T-cell (primary cell): Measurements from ENCODE around the gene TNP1. TPM values are rescaled to one million over a fixed set of nuclear protein-coding genes. Genes with fewer than 3 reads are reported as not detected.

ENCODE experiments used
- ATAC-seq, 4 experiments: fragments of 200-7000 bp in 3 of 4; fragments of 150-1000 bp in 1 of 4; cut with Tn5 transposase; replicated peaks in 1 of 4; 1 replicate in 3 of 4; 2 replicates in 1 of 4; pipeline ENCODE4 v1.10.0; 2021; ENCODE audit warnings: moderate library complexity in 3 of 4, mild to moderate bottlenecking in 2 of 4, moderate number of reproducible peaks in 1 of 4
- CTCF ChIA-PET, 2 donors: fragments of 300-600 bp; sonication (Branson Sonifier 250); formaldehyde crosslinking; loops; one replicate each; lab custom pipeline; 2022; ENCODE audit warnings: antibody characterized with exemption in 2 of 2; lab: Charles Lee
- POLR2A ChIA-PET, 2 donors: fragments of 300-600 bp; sonication (Branson Sonifier 250); formaldehyde crosslinking; loops; one replicate each; lab custom pipeline; 2022; ENCODE audit warnings: antibody characterized with exemption in 2 of 2; lab: Charles Lee
- DNase-seq, 35 experiments: peaks; one replicate each; pipeline versions ENCODE4 v3.0.0 to v3.0.0-alpha.2; 2013 to 2023
- H3K27ac ChIP-seq: one replicate; pipeline ENCODE4 v1.5.1; 2013; ENCODE audit warnings: low read length
- H3K27me3 ChIP-seq, 2 experiments: replicated peaks in 1 of 2; 1 replicate in 1 of 2; 2 replicates in 1 of 2; pipeline versions ENCODE4 v1.6.1 to v1.7.0; 2013; ENCODE audit warnings: low read length in 1 of 2, mixed read lengths in 1 of 2; ENCODE audit not compliant: control insufficient read depth in 2 of 2, insufficient read depth in 2 of 2; ENCODE audit errors: extremely low read depth in 1 of 2
- H3K36me3 ChIP-seq, 2 donors: 1 replicate in 1 of 2; 2 replicates in 1 of 2; pipeline versions ENCODE4 v1.6.1 to v1.7.0; 2013; ENCODE audit warnings: low read length in 1 of 2; ENCODE audit not compliant: control insufficient read depth in 2 of 2, insufficient read depth in 1 of 2; ENCODE audit errors: extremely low read depth in 1 of 2
- H3K4me1 ChIP-seq, 2 experiments: 1 replicate in 1 of 2; 2 replicates in 1 of 2; pipeline versions ENCODE4 v1.6.1 to v1.7.0; 2013; ENCODE audit warnings: low read length in 2 of 2, mixed read lengths in 1 of 2; ENCODE audit not compliant: insufficient read depth in 2 of 2, control insufficient read depth in 1 of 2; ENCODE audit errors: extremely low read depth in 1 of 2
- H3K4me3 ChIP-seq, 2 donors: 1 replicate in 1 of 2; 2 replicates in 1 of 2; pipeline versions ENCODE4 v1.5.1 to v1.7.0; 2013; ENCODE audit warnings: mild to moderate bottlenecking in 2 of 2, low read length in 1 of 2, moderate library complexity in 1 of 2; ENCODE audit not compliant: control insufficient read depth in 1 of 2; ENCODE audit errors: extremely low read depth in 1 of 2
- H3K9me3 ChIP-seq: 2 replicates; pipeline ENCODE4 v1.7.0; 2013
- H3K27ac Mint-ChIP-seq, 2 donors: one replicate each; pipeline ENCODE4 v1.8.0; 2020 to 2021; ENCODE audit warnings: mild to moderate bottlenecking in 2 of 2, mixed read lengths in 2 of 2
- H3K27me3 Mint-ChIP-seq, 2 donors: one replicate each; pipeline ENCODE4 v1.8.0; 2021 to 2022; ENCODE audit warnings: mixed read lengths in 2 of 2
- H3K36me3 Mint-ChIP-seq: one replicate; pipeline ENCODE4 v1.8.0; 2021; ENCODE audit warnings: mixed read lengths
- H3K4me1 Mint-ChIP-seq, 3 donors: one replicate each; pipeline ENCODE4 v1.8.0; 2020 to 2022; ENCODE audit warnings: mixed read lengths in 3 of 3, mild to moderate bottlenecking in 1 of 3
- H3K4me3 Mint-ChIP-seq, 3 donors: one replicate each; pipeline ENCODE4 v1.8.0; 2020 to 2022; ENCODE audit warnings: mild to moderate bottlenecking in 3 of 3, mixed read lengths in 3 of 3, moderate library complexity in 3 of 3
- H3K9me3 Mint-ChIP-seq, 3 donors: one replicate each; pipeline ENCODE4 v1.8.0; 2020 to 2022; ENCODE audit warnings: mixed read lengths in 3 of 3
- WGBS: methylation state at CpG from one replicate; pipeline ENCODE4 v1.1.5; 2013; ENCODE audit warnings: missing lambda C conversion rate; ENCODE audit not compliant: insufficient coverage; 5-methylcytosine and 5-hydroxymethylcytosine counted together
- total RNA-seq, 35 experiments: library from RNA in 6 of 35; stranded (reverse) in 6 of 35; fragments of 120-200 nt in 1 of 35; gene quantifications; one replicate each; pipeline versions ENCODE4 v1.2.1 to v1.2.4 and lab custom pipeline; 2013 to 2026

Gene TNP1
- total RNA-seq, 5 donors from 2014 or later (not counting 1 experiment from before 2014, with no cell fraction given): not detected

- ATAC-seq (no peak), DNase-seq (no peak)
- H3K4me1 ChIP-seq: peaks cover 7 to 16% of the 10 kb centered on the region in 2 experiments
- CTCF ChIA-PET: no interaction called here
- no peak overlapping the region for H3K4me3 ChIP-seq
- H3K27me3 ChIP-seq: no peaks in the 10 kb centered on the region
- no peaks in the 10 kb centered on the region for H3K36me3 Mint-ChIP-seq
- H3K9me3 Mint-ChIP-seq: no peaks in the 10 kb centered on the region
- H3K27me3 Mint-ChIP-seq: no peaks in the 10 kb centered on the region
- no peak overlapping the region for H3K27ac Mint-ChIP-seq
- WGBS: 40% methylated on average over 5 of the region's 6 CpGs
- no peak overlapping the region for H3K27ac ChIP-seq
- POLR2A ChIA-PET: no interaction called here
- peak overlapping the region in 1 of 3 donors; percentile 58 for H3K4me3 Mint-ChIP-seq
- no peaks in the 10 kb centered on the region for H3K9me3 ChIP-seq
- H3K4me1 Mint-ChIP-seq: peaks cover 8 to 28% (median 13%) of the 10 kb centered on the region in 3 donors
- H3K36me3 ChIP-seq: no peaks in the 10 kb centered on the region
These were observed 20.1 kb upstream of the TNP1 start for GRCh38 chr2:216879727-216880508.

- H3K4me1 ChIP-seq: peaks cover 7 to 16% of the 10 kb centered on the region in 2 experiments
- CTCF ChIA-PET: no interaction called here
- Mint-ChIP-seq H3K9me3 (no peaks in the 10 kb centered on the region), H3K27ac (no peak overlapping the region), H3K4me3 (no peak overlapping the region), H3K36me3 (no peaks in the 10 kb centered on the region), H3K27me3 (no peaks in the 10 kb centered on the region), H3K4me1 (peaks cover 8 to 28% (median 13%) of the 10 kb centered on the region in 3 donors)
- POLR2A ChIA-PET: no interaction called here
- no peaks in the 10 kb centered on the region for H3K9me3 ChIP-seq
- no peak overlapping the region for H3K27ac ChIP-seq
- no peak for DNase-seq
- WGBS: 96% methylated on average over 4 of the region's 5 CpGs
- no peak overlapping the region for H3K4me3 ChIP-seq
- H3K27me3 ChIP-seq: no peaks in the 10 kb centered on the region
- no peaks in the 10 kb centered on the region for H3K36me3 ChIP-seq
- ATAC-seq: no peak
These were observed 18.2 kb upstream of the TNP1 start for GRCh38 chr2:216878072-216878471.

- H3K4me3 Mint-ChIP-seq: no peak overlapping the region
- POLR2A ChIA-PET: no interaction called here
These were observed 17.2 kb upstream of the TNP1 start for GRCh38 chr2:216877085-216877484.

GRCh38 chr2:216875862-216876261, 16.0 kb upstream of the TNP1 start:
- ATAC-seq (no peak), DNase-seq (no peak)
- H3K27ac Mint-ChIP-seq: no peak overlapping the region
- Histone ChIP-seq H3K4me1 (peaks cover 7 to 16% of the 10 kb centered on the region in 2 experiments), H3K27ac (no peak overlapping the region), H3K9me3 (no peaks in the 10 kb centered on the region), H3K36me3 (no peaks in the 10 kb centered on the region), H3K4me3 (no peak overlapping the region), H3K27me3 (no peaks in the 10 kb centered on the region)
- CTCF ChIA-PET: no interaction called here
- H3K9me3 Mint-ChIP-seq: no peaks in the 10 kb centered on the region
- no peaks in the 10 kb centered on the region for H3K36me3 Mint-ChIP-seq
- no peak overlapping the region for H3K4me3 Mint-ChIP-seq
- 67% methylated on average over 1 of the region's 2 CpGs for WGBS
- peaks cover 8 to 19% (median 9%) of the 10 kb centered on the region in 3 donors for H3K4me1 Mint-ChIP-seq
- H3K27me3 Mint-ChIP-seq: no peaks in the 10 kb centered on the region
- POLR2A ChIA-PET: no interaction called here

More at GRCh38 chr2:216877085-216877484, 17.2 kb upstream of the TNP1 start:
- Histone ChIP-seq H3K27me3 (no peaks in the 10 kb centered on the region), H3K4me1 (peaks cover 7 to 16% of the 10 kb centered on the region in 2 experiments), H3K4me3 (no peak overlapping the region), H3K36me3 (no peaks in the 10 kb centered on the region), H3K27ac (no peak overlapping the region), H3K9me3 (no peaks in the 10 kb centered on the region)
- no peak for DNase-seq
- Mint-ChIP-seq H3K27ac (no peak overlapping the region), H3K27me3 (no peaks in the 10 kb centered on the region), H3K4me1 (peaks cover 8 to 28% (median 13%) of the 10 kb centered on the region in 3 donors), H3K36me3 (no peaks in the 10 kb centered on the region), H3K9me3 (no peaks in the 10 kb centered on the region)
- ATAC-seq: no peak
- no CpG with 5 or more reads among the region's 3 CpGs for WGBS
- CTCF ChIA-PET: no interaction called here

- Mint-ChIP-seq H3K4me1 (no peaks in the 10 kb centered on the region), H3K27me3 (no peaks in the 10 kb centered on the region), H3K27ac (no peak overlapping the region), H3K36me3 (no peaks in the 10 kb centered on the region), H3K4me3 (no peak overlapping the region), H3K9me3 (no peaks in the 10 kb centered on the region)
- ChIA-PET POLR2A (no interaction called here), CTCF (interaction anchor here in 1 of 2 donors (0.6 kb wide), 1 partner anchor 60 kb away, joined by 4 read pairs; no protein-coding TSS in a partner anchor)
- Histone ChIP-seq H3K4me3 (no peak overlapping the region), H3K9me3 (no peaks in the 10 kb centered on the region), H3K36me3 (no peaks in the 10 kb centered on the region), H3K27me3 (no peaks in the 10 kb centered on the region), H3K4me1 (no peaks in the 10 kb centered on the region), H3K27ac (no peak overlapping the region)
- no CpG with 5 or more reads among the region's 1 CpG for WGBS
- DNase-seq: no peak
- ATAC-seq: no peak
These were observed 13.7 kb upstream of the TNP1 start for GRCh38 chr2:216873573-216873972.

GRCh38 chr2:216872624-216873023, 12.8 kb upstream of the TNP1 start:
- POLR2A ChIA-PET: no interaction called here
- no peak overlapping the region for H3K4me3 Mint-ChIP-seq
- no peaks in the 10 kb centered on the region for H3K9me3 Mint-ChIP-seq
- CTCF ChIA-PET: no interaction called here
- 78% methylated on average over 1 of the region's 3 CpGs for WGBS
- H3K36me3 Mint-ChIP-seq: no peaks in the 10 kb centered on the region
- H3K4me1 Mint-ChIP-seq: no peaks in the 10 kb centered on the region
- Histone ChIP-seq H3K27me3 (no peaks in the 10 kb centered on the region), H3K36me3 (no peaks in the 10 kb centered on the region), H3K4me3 (no peak overlapping the region), H3K27ac (no peak overlapping the region), H3K4me1 (no peaks in the 10 kb centered on the region), H3K9me3 (no peaks in the 10 kb centered on the region)
- ATAC-seq (no peak), DNase-seq (no peak)
- no peaks in the 10 kb centered on the region for H3K27me3 Mint-ChIP-seq
- no peak overlapping the region for H3K27ac Mint-ChIP-seq
